ENCODE data around the gene ZNF544.
"Not testable (repeated sequence)": the region's sequence is repeated elsewhere in the genome, so short reads cannot be mapped to it uniquely, and the experiment has no call there.

ZNF544 gene

DNA sequence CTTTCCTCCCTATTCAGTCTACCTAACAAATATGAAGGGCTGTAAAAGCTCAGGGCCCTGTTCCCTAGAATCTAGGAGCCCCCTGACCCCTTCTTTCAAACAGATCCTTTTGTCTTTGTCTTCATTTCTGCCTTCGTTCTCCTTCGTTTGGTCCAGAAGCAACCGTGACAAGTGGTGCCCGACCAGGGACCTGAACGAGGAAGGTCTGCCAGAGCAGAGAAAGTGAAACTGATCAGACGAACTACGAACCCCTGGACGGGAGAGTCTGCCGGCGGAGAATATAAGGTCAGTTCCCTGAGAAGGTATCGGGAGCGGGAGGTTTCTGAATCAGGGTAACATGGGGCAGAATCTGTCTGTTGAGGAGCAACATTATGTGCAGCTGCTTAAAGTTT, 77.2 kb downstream of the ZNF544 start:
- DNase-seq (ENCODE audit: low read depth) = no peak

DNA sequence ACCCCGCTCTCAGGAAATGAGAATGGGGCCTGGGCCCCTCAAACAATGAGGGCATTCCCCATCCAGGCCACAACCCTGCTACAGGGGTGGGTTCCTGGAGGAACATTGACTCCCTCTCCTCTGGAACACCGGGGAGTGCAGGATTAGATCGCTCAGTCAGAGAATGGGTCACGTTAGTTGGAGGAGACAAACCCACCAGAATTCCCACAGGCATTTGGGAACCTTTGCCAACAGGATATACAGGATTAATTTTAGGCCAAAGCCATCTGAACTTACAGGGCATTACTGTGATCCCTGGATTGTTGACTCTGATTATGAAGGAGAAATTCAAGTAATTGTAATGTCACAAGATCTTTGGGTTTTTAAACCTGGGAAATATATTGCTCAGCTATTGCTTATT, 79.0 kb downstream of the ZNF544 start:
- no peak for DNase-seq (ENCODE audit: low read depth)

DNA sequence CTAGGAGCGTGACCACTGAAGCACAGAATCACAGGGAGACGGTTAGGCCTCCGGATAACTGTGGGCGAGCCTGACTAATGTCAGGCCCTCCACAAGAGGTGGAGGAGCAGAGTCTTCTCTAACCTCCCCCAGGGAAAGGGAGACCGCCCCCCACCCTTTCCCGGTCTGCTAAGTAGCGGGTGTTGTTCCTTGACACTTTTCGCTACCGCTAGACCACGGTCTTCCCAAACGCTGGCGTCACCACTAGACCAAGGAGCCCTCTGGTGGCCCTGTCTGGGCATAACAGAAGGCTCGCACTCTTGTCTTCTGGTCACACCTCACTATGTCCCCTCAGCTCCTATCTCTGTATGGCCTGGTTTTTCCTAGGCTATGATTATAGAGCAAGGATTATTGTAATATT, 82.0 kb downstream of the ZNF544 start:
- DNase-seq (ENCODE audit: low read depth) = not testable (repeated sequence)

DNA sequence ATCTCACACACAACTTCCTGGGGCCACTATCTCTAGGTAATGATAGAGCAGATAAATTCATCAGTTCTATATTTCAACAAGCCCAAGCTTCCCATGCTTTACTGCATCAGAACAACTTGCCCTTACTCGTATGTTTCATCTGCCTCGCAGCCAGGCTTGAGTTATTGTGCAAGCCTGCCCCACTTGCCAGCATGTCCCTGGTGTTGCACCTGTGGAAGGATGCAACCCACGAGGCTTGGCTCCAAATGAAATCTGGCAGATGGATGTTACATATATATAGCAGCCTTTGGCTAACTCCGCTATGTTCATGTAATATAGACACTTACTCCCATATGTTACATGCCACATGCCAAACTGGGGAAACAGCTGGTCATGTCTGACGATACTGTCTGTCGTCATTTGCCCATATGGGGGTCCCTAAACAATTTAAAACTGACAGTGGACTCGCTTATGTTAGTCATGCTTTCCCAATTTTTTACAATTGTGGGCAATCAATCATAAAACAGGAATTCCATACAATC, 82.7 kb downstream of the ZNF544 start:
- DNase-seq (ENCODE audit: low read depth) = no peak
